ENCODE measurements around the gene UTS2R.

UTS2R gene

DNA sequence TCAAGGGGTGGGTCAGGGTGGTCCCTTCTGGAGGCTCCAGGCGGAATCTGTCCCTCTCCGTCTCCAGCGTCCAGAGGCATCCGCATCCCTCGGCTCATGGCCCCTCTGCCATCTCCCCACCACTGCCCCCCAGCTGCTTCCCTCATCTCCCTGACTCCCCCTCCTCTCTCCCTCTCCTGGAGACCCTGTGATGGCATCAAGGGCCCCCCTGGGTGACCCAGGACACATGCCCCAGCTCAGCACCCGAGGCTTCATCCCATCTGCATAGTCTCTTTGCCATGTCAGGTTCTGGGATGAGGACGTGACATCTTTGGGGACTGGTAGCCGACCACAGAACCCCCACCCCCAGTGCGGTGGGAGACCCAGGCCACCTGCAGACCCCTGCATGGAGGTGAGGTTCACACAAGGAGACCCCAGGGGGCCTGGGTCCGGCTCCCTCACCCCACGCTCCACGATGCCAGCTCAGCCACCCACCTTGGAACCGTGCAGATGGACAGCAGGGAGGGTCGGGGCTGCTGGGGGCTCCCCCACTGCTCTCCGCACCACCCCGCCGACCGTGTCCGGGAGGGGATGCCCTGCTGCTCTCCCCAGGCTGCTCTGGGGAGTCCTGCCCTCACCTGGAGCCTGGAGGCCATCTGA, 41.8 kb upstream of the UTS2R start:
- H3K36me3 ChIP-seq (replicated peaks) = no peaks in the 10 kb centered on the region
- in situ Hi-C loops (cut with HindIII; ENCODE audit: low pct_ligation_motif_present, low sequenced_read_pairs) = loop anchor here (10.0 kb wide), 1 partner anchor 125 kb away; no protein-coding TSS in a partner anchor
- TF ChIP-seq, protein P1, sequence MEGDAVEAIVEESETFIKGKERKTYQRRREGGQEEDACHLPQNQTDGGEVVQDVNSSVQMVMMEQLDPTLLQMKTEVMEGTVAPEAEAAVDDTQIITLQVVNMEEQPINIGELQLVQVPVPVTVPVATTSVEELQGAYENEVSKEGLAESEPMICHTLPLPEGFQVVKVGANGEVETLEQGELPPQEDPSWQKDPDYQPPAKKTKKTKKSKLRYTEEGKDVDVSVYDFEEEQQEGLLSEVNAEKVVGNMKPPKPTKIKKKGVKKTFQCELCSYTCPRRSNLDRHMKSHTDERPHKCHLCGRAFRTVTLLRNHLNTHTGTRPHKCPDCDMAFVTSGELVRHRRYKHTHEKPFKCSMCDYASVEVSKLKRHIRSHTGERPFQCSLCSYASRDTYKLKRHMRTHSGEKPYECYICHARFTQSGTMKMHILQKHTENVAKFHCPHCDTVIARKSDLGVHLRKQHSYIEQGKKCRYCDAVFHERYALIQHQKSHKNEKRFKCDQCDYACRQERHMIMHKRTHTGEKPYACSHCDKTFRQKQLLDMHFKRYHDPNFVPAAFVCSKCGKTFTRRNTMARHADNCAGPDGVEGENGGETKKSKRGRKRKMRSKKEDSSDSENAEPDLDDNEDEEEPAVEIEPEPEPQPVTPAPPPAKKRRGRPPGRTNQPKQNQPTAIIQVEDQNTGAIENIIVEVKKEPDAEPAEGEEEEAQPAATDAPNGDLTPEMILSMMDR (IDR thresholded peaks at IDR 0.05; ENCODE audit: low read depth, low read length, missing control alignments) = no peak
- H3K27me3 ChIP-seq (replicated peaks) = peaks cover 26% of the 10 kb centered on the region
- no peak overlapping the region for H3K27ac ChIP-seq
- H3K4me3 ChIP-seq (ENCODE audit: low read depth, low read length) = no peak overlapping the region
- DNase-seq = no peak

DNA sequence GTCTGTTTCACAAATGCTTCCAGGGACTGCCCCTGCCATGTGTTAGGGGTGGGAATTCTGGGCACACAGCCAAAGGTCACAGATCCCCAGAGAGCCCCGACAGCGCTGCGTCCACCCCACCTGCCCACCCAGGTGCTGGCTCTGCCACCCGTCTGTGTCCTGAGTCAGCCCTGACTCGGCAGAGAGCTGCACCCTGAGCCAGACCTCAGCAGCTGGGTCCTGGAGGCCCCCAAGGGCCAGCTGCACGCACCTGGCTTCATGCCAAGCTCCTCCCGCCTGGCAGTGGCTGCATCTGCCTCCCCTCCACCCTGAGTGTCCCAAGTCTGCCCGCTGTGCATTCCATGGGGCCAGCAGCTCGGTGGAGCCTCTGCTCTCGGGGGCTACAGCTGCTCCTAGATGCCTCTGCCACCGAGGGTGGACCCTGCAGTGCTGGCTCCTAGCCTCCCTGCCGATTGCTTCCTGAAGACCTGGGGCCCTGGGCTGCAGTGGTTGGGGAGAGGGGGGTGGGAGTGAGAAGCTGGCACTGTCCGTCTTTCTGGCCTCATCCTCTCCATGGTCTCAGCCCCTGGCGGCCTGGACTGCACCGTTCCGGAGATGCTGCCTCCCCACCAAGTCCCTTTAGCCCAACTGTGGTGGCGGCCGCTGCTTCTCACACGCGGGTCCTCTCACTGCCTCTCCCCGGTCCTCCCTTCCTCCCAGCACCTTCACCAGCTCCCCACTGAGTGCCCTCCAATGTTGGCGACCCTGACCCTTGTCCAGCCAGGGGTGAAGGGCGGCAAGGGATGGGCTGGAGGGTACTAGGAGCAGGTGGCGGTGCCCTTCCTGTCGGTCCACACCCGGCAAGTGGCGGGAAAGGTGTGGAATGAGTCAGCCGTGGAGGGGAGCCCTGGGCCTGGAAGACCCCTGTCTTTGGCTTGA, 41.0 kb upstream of the UTS2R start:
- in situ Hi-C loops (cut with HindIII; ENCODE audit: low pct_ligation_motif_present, low sequenced_read_pairs) = loop anchor here (10.0 kb wide), 1 partner anchor 126 kb away; no protein-coding TSS in a partner anchor
- DNase-seq = no peak
- TF ChIP-seq, protein P1 (IDR thresholded peaks at IDR 0.05; ENCODE audit: low read depth, low read length, missing control alignments) = peak; percentile 18
- Histone ChIP-seq H3K36me3 (replicated peaks) (no peaks in the 10 kb centered on the region), H3K4me3 (ENCODE audit: low read depth, low read length) (no peak overlapping the region), H3K27ac (no peak overlapping the region), H3K27me3 (replicated peaks) (peaks cover 26% of the 10 kb centered on the region)

DNA sequence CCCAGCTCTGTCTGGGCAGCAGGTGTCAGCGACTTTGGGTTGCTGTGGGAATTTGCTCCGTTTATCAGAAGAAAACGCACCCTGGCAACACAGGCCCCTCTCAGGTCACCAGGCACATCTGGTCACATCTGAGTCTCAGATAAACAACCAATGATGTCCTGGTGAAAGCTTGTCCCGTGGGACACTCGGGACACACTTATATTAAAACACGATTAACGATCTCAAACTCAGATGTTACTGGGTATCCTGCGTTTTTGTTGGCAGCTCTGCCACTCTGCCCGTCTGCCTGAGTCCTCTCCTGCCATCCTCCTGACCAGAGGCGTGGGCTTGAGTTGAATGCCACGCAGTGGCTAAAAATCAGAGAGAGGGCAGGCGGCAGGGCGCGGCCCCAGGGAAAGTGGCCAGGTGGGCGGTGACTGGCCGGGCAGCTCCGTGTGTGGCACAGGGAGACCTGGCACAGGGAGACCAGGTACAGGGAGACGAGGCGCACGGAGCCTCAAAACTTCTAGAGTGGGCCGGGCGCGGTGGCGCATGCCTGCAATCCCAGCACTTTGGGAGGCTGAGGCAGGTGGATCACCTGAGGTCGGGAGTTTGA, 40.1 kb upstream of the UTS2R start:
- in situ Hi-C loops (cut with HindIII; ENCODE audit: low pct_ligation_motif_present, low sequenced_read_pairs) = loop anchor here (10.0 kb wide), 1 partner anchor 127 kb away; no protein-coding TSS in a partner anchor
- TF ChIP-seq, protein P1 (IDR thresholded peaks at IDR 0.05; ENCODE audit: low read depth, low read length, missing control alignments) = no peak
- DNase-seq = no peak
- Histone ChIP-seq H3K27me3 (replicated peaks) (peaks cover 26% of the 10 kb centered on the region), H3K4me3 (ENCODE audit: low read depth, low read length) (no peak overlapping the region), H3K36me3 (replicated peaks) (no peaks in the 10 kb centered on the region), H3K27ac (no peak overlapping the region)

DNA sequence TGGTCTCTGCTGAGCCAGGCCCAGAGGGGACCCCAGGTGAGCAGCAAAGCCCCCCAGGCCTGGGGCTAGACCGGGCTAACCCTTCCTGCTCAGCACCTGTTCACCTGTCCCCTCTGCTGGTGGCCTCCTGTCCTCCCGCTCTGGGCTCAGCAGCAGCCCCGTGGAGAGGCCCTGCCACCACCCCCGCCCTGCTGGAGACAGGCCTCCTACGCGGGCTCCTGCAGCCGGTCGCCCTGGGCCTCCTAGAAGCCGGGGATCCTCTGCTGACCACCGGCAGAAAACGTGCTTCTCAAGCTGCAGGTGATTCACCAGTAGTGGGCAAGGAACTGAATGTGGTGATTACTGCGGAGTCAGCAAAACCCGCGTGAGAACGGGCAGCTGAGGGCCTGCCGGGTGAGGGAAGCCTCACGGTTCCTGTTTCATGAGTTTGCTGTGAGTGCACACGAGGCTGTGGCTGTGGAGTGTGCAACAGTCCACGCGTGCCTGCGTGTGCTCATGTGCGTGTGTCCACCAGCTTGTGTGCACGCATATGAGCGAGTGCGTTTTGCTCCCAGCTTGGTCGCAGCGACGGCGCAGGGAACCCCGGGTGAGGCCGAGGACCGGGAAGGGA, 38.8 kb upstream of the UTS2R start:
- Histone ChIP-seq H3K36me3 (replicated peaks) (no peaks in the 10 kb centered on the region), H3K27me3 (replicated peaks) (peaks cover 21% of the 10 kb centered on the region), H3K27ac (no peak overlapping the region), H3K4me3 (ENCODE audit: low read depth, low read length) (peak overlapping the region; percentile 54)
- no peak for DNase-seq
- in situ Hi-C loops (cut with HindIII; ENCODE audit: low pct_ligation_motif_present, low sequenced_read_pairs) = loop anchor here (10.0 kb wide), 1 partner anchor 128 kb away; no protein-coding TSS in a partner anchor
- TF ChIP-seq, protein P1 (IDR thresholded peaks at IDR 0.05; ENCODE audit: low read depth, low read length, missing control alignments) = no peak

DNA sequence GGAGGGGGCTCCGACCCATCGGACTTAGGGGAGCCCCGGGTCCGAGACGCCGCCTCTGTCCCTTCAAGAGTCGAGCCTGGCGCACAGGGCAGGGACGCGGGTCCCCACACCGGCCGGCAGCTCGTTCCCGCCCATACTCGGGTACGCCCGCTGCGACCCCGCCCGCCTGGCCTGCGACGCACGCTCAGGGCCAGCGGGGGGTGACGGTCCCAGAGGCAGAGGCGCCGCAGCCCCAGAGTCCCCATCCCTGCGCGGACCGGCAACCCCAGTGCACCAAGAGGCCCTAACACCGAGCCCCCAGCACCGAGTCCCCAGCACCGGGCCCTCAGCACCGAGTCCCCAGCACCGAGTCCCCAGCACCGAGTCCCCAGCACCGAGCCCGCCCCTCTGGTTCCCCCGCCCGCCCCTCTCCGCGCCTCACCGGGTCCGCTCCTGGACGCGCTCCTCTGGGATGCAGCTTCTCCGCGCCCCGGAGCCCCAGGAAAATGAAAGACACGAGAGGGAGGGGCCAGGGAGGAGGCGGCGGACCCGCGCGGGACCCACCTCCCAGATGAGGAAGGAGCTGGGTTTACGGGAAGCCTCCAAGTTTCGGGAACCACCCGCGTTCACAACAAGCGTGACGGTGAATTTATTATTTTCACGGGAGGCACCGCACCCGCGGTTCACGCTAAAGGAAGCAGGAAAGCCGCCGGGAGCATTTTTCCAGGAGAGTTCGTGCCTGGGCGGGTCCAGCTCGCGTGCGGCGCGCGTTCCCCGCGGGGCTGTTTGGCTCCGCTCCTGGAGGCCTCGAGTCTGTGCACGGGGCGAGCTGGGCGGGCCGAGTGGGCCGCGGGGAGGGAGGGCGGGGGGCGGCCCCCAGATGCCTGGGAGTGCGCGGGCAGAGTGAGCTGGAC, 38.0 kb upstream of the UTS2R start, which contains the start of gene SECTM1:
Gene SECTM1 (minus strand): TSS at position 488 of the 893 bp plus-strand sequence. CDS start 6,526 bp downstream, outside the sequence.
- Histone ChIP-seq H3K27ac (no peak within 1 kb of the TSS), H3K4me3 (ENCODE audit: low read depth, low read length) (peak within 1 kb of the TSS; percentile 54), H3K36me3 (replicated peaks) (no peaks in the 10 kb centered on the region), H3K27me3 (replicated peaks) (peaks cover 21% of the 10 kb centered on the region)
- DNase-seq = no peak
- TF ChIP-seq, protein P1 (IDR thresholded peaks at IDR 0.05; ENCODE audit: low read depth, low read length, missing control alignments) = no peak
- in situ Hi-C loops (cut with HindIII; ENCODE audit: low pct_ligation_motif_present, low sequenced_read_pairs) = loop anchor here (10.0 kb wide), 1 partner anchor 129 kb away; no protein-coding TSS in a partner anchor

Measured in brain microvascular endothelial cell (primary cell).